HG02759 (cell line): Measurements from ENCODE around the gene PRODH.
"Not testable (repeated sequence)": the region's sequence is repeated elsewhere in the genome, so short reads cannot be mapped to it uniquely, and the experiment has no call there.

Source experiments
- ATAC-seq: cut with Tn5 transposase; IDR thresholded peaks from one replicate; pipeline ENCODE4 v1.9.1; 2021; ENCODE audit warnings: mild to moderate bottlenecking, moderate library complexity; ENCODE audit not compliant: unreplicated experiment

Gene PRODH

GRCh38 chr22:18909556-18909955 is 26.5 kb downstream of the PRODH start:
- ATAC-seq: no peak

- no peak for ATAC-seq
Measured at GRCh38 chr22:18906896-18907295, 29.2 kb downstream of the PRODH start.

GRCh38 chr22:18906410-18906745 is 29.7 kb downstream of the PRODH start:
- ATAC-seq: not testable (repeated sequence)

GRCh38 chr22:18905540-18906409 is 30.3 kb downstream of the PRODH start, which contains the start of gene DGCR6:
DGCR6 (plus strand) TSS chr22:18906320; CDS start chr22:18906375, 55 bp downstream.
- ATAC-seq: peak; percentile 91

- not testable (repeated sequence) for ATAC-seq
Measured at GRCh38 chr22:18896037-18896657, 39.9 kb downstream of the PRODH start.

GRCh38 chr22:18893775-18894174 is 42.3 kb downstream of the PRODH start:
- not testable (repeated sequence) for ATAC-seq

GRCh38 chr22:18890510-18891192 is 45.4 kb downstream of the PRODH start:
- peak; percentile 72 for ATAC-seq

GRCh38 chr22:18888115-18888514 is 48.0 kb downstream of the PRODH start:
- no peak for ATAC-seq

- ATAC-seq: not testable (repeated sequence)
Measured at GRCh38 chr22:18884465-18884864, 51.6 kb downstream of the PRODH start.

- ATAC-seq: not testable (repeated sequence)
Measured at GRCh38 chr22:18881260-18881659, 54.8 kb downstream of the PRODH start.
